Stimulated activated CD8-positive, alpha-beta memory T cell treated with anti-CD3 and anti-CD28 coated beads, Interleukin-15, amount 100 ng/mL, for 48 hours (primary cell): ENCODE measurements around the gene CTSW.

Experiments used
- DNase-seq, 2 donors: peaks; one replicate each; pipeline ENCODE4 v3.0.0-alpha.2; 2020; ENCODE audit warnings: low read depth in 2 of 2

The CTSW gene

GRCh38 chr11:65855927-65856363, 23.7 kb upstream of the CTSW start:
- no peak for DNase-seq

GRCh38 chr11:65856689-65857499, 22.7 kb upstream of the CTSW start:
- DNase-seq: peak; percentile 72 to 78

GRCh38 chr11:65857500-65857852, 22.2 kb upstream of the CTSW start:
- no peak for DNase-seq

GRCh38 chr11:65857853-65858680, 21.6 kb upstream of the CTSW start, which contains the start of gene CFL1:
Gene CFL1 (minus strand): TSS chr11:65858180. CDS start chr11:65858099, 81 bp downstream.
- peak; percentile 99 for DNase-seq

- no peak for DNase-seq
These were observed 21.0 kb upstream of the CTSW start for GRCh38 chr11:65858681-65859087.

- peak; percentile 98 to 99 for DNase-seq
These were observed 20.4 kb upstream of the CTSW start for GRCh38 chr11:65859095-65859811.

GRCh38 chr11:65859812-65860277, 19.8 kb upstream of the CTSW start:
- DNase-seq: no peak

- DNase-seq: peak; percentile 93 to 94
These were observed 19.1 kb upstream of the CTSW start, which contains the start of gene MUS81 for GRCh38 chr11:65860278-65861164. Gene MUS81 (plus strand): TSS chr11:65860433. CDS start chr11:65860754, 321 bp downstream.

GRCh38 chr11:65861165-65861505, 18.5 kb upstream of the CTSW start:
- DNase-seq: no peak

GRCh38 chr11:65861533-65862183, 18.0 kb upstream of the CTSW start:
- DNase-seq: no peak

- DNase-seq: no peak
These were observed 17.4 kb upstream of the CTSW start for GRCh38 chr11:65862191-65862735.

- DNase-seq: no peak
These were observed 16.4 kb upstream of the CTSW start for GRCh38 chr11:65862941-65863888.

GRCh38 chr11:65863889-65864705, 15.5 kb upstream of the CTSW start:
- no peak for DNase-seq

- no peak for DNase-seq
These were observed 14.7 kb upstream of the CTSW start for GRCh38 chr11:65864706-65865471.

- no peak for DNase-seq
These were observed 14.0 kb upstream of the CTSW start for GRCh38 chr11:65865550-65866172.

- no peak for DNase-seq
These were observed 12.9 kb upstream of the CTSW start for GRCh38 chr11:65866509-65867283.
